Skeletal muscle cell (primary cell): ENCODE results near the gene ATP10B.
"Not testable (repeated sequence)": the region's sequence is repeated elsewhere in the genome, so short reads cannot be mapped to it uniquely, and the experiment has no call there.

Experiments
- DNase-seq: peaks from one replicate; pipeline ENCODE4 v3.0.0-alpha.2; 2010; ENCODE audit warnings: low read depth
- H3K4me3 ChIP-seq: 2 replicates; pipeline ENCODE4 v1.5.1; 2011; ENCODE audit warnings: low read depth, mild to moderate bottlenecking, control low read depth, low read length, moderate library complexity

The ATP10B gene

GRCh38 chr5:160772854-160773253 lies 79.2 kb downstream of the ATP10B start:
- no peak for DNase-seq
- no peak overlapping the region for H3K4me3 ChIP-seq

GRCh38 chr5:160770718-160771117 lies 81.3 kb downstream of the ATP10B start:
- DNase-seq = no peak
- no peak overlapping the region for H3K4me3 ChIP-seq

- no peak overlapping the region for H3K4me3 ChIP-seq
- DNase-seq = no peak
Measured at GRCh38 chr5:160769301-160769700, 82.7 kb downstream of the ATP10B start.

GRCh38 chr5:160767062-160767461 lies 84.9 kb downstream of the ATP10B start:
- H3K4me3 ChIP-seq = no peak overlapping the region
- no peak for DNase-seq

- no peak for DNase-seq
- H3K4me3 ChIP-seq = no peak overlapping the region
Measured at GRCh38 chr5:160760008-160760407, 92.0 kb downstream of the ATP10B start.

GRCh38 chr5:160757194-160757593 lies 94.8 kb downstream of the ATP10B start:
- H3K4me3 ChIP-seq = no peak overlapping the region
- DNase-seq = no peak

- DNase-seq = no peak
Measured at GRCh38 chr5:160750938-160751657, 100.9 kb downstream of the ATP10B start.

GRCh38 chr5:160749682-160750081 lies 102.3 kb downstream of the ATP10B start:
- no peak for DNase-seq
- H3K4me3 ChIP-seq = no peak overlapping the region

More at GRCh38 chr5:160750938-160751657, 100.9 kb downstream of the ATP10B start:
- H3K4me3 ChIP-seq = no peak overlapping the region

GRCh38 chr5:160749026-160749425 lies 103.0 kb downstream of the ATP10B start:
- H3K4me3 ChIP-seq = no peak overlapping the region
- DNase-seq = no peak

- DNase-seq = no peak
- no peak overlapping the region for H3K4me3 ChIP-seq
Measured at GRCh38 chr5:160747987-160748386, 104.0 kb downstream of the ATP10B start.

- H3K4me3 ChIP-seq = no peak overlapping the region
- no peak for DNase-seq
Measured at GRCh38 chr5:160747559-160747958, 104.5 kb downstream of the ATP10B start.

GRCh38 chr5:160744268-160745101 lies 107.5 kb downstream of the ATP10B start:
- no peak for DNase-seq
- H3K4me3 ChIP-seq = no peak overlapping the region

- DNase-seq = no peak
- H3K4me3 ChIP-seq = no peak overlapping the region
Measured at GRCh38 chr5:160743027-160743426, 109.0 kb downstream of the ATP10B start.

GRCh38 chr5:160742446-160742845 lies 109.6 kb downstream of the ATP10B start:
- H3K4me3 ChIP-seq = no peak overlapping the region
- DNase-seq = no peak

- DNase-seq = no peak
Measured at GRCh38 chr5:160727296-160727997, 124.6 kb downstream of the ATP10B start.

GRCh38 chr5:160726721-160727120 lies 125.3 kb downstream of the ATP10B start:
- no peak overlapping the region for H3K4me3 ChIP-seq
- DNase-seq = no peak

More at GRCh38 chr5:160727296-160727997, 124.6 kb downstream of the ATP10B start:
- H3K4me3 ChIP-seq = no peak overlapping the region

GRCh38 chr5:160720822-160721221 lies 131.2 kb downstream of the ATP10B start:
- DNase-seq = no peak
- H3K4me3 ChIP-seq = no peak overlapping the region

GRCh38 chr5:160715508-160715907 lies 136.5 kb downstream of the ATP10B start:
- not testable (repeated sequence) for H3K4me3 ChIP-seq, DNase-seq

GRCh38 chr5:160703547-160704189 lies 148.3 kb downstream of the ATP10B start:
- H3K4me3 ChIP-seq = no peak overlapping the region
- DNase-seq = no peak

- DNase-seq = no peak
Measured at GRCh38 chr5:160702934-160703333, 149.1 kb downstream of the ATP10B start.

More at GRCh38 chr5:160702934-160703333, 149.1 kb downstream of the ATP10B start:
- H3K4me3 ChIP-seq = no peak overlapping the region
